Immature natural killer cell (primary cell): ENCODE data around the gene ADAR. TPM values are rescaled to one million over a fixed set of nuclear protein-coding genes. Genes with fewer than 3 reads are reported as not detected.

Experiments
- DNase-seq, 3 donors: peaks; one replicate each; pipeline ENCODE4 v3.0.0; 2022; ENCODE audit warnings: mixed read lengths in 1 of 3
- H3K27ac Mint-ChIP-seq, 6 donors: one replicate each; pipeline ENCODE4 v1.8.0; 2020; ENCODE audit warnings: mixed read lengths in 6 of 6, mild to moderate bottlenecking in 5 of 6, inconsistent platforms in 4 of 6, moderate library complexity in 3 of 6
- H3K27me3 Mint-ChIP-seq, 3 donors: one replicate each; pipeline ENCODE4 v1.8.0; 2020 to 2021; ENCODE audit warnings: low read depth in 3 of 3, mild to moderate bottlenecking in 3 of 3, mixed read lengths in 3 of 3, moderate library complexity in 3 of 3, inconsistent platforms in 1 of 3
- H3K36me3 Mint-ChIP-seq, 3 donors: one replicate each; pipeline ENCODE4 v1.8.0; 2020; ENCODE audit warnings: mixed read lengths in 3 of 3, inconsistent platforms in 2 of 3, mild to moderate bottlenecking in 2 of 3
- H3K4me1 Mint-ChIP-seq, 2 donors: one replicate each; pipeline ENCODE4 v1.8.0; 2020; ENCODE audit warnings: inconsistent platforms in 2 of 2, mild to moderate bottlenecking in 2 of 2, mixed read lengths in 2 of 2, moderate library complexity in 1 of 2
- H3K4me3 Mint-ChIP-seq, 5 donors: one replicate each; pipeline ENCODE4 v1.8.0; 2020; ENCODE audit warnings: mild to moderate bottlenecking in 5 of 5, mixed read lengths in 5 of 5, inconsistent platforms in 3 of 5, moderate library complexity in 3 of 5
- H3K9me3 Mint-ChIP-seq, 6 donors: one replicate each; pipeline ENCODE4 v1.8.0; 2020; ENCODE audit warnings: mild to moderate bottlenecking in 6 of 6, mixed read lengths in 6 of 6, inconsistent platforms in 4 of 6, moderate library complexity in 3 of 6
- polyA plus RNA-seq, 3 donors: library from polyadenylated mRNA; unstranded; fragments of 300-500 nt; fragmentation: Illumina TruSeq; gene quantifications; one replicate each; pipeline ENCODE4 v1.2.3, GENCODE V29; 2021

ADAR gene
- polyA plus RNA-seq, 3 donors from 2014 or later = 47.4 to 169 (median 70.1) TPM

GRCh38 chr1:154609398-154610380, 1.7 kb upstream of the ADAR start:
- peaks cover 0 to 4% (median 0%) of the 10 kb centered on the region in 3 donors for H3K36me3 Mint-ChIP-seq
- peaks cover 3 to 8% (median 8%) of the 10 kb centered on the region in 3 donors for H3K27me3 Mint-ChIP-seq
- DNase-seq = peak in 2 of 3 donors; percentile 6 to 14
- peak overlapping the region; percentile 96 to 100 (median 98) for H3K27ac Mint-ChIP-seq
- H3K4me3 Mint-ChIP-seq = peak overlapping the region; percentile 95 to 98 (median 97)
- no peaks in the 10 kb centered on the region for H3K9me3 Mint-ChIP-seq
- H3K4me1 Mint-ChIP-seq = peaks cover 40 to 67% of the 10 kb centered on the region in 2 donors

GRCh38 chr1:154608397-154609270, 648 bp upstream of the ADAR start:
- Mint-ChIP-seq H3K9me3 (no peaks in the 10 kb centered on the region), H3K4me3 (peak overlapping the region; percentile 95 to 98 (median 97)), H3K27ac (peak overlapping the region; percentile 96 to 100 (median 98)), H3K4me1 (peaks cover 51 to 73% of the 10 kb centered on the region in 2 donors), H3K36me3 (peaks cover 0 to 4% (median 0%) of the 10 kb centered on the region in 3 donors), H3K27me3 (peaks cover 3 to 8% (median 8%) of the 10 kb centered on the region in 3 donors)
- peak; percentile 52 to 58 (median 55) for DNase-seq

GRCh38 chr1:154607106-154607608, 829 bp downstream of the ADAR start:
- peak in 1 of 3 donors; percentile 3 for DNase-seq
- H3K9me3 Mint-ChIP-seq = no peaks in the 10 kb centered on the region
- H3K27ac Mint-ChIP-seq = peak overlapping the region; percentile 96 to 100 (median 99)

GRCh38 chr1:154605534-154605933, 2.5 kb downstream of the ADAR start:
- Mint-ChIP-seq H3K4me1 (peaks cover 78 to 94% of the 10 kb centered on the region in 2 donors), H3K36me3 (peaks cover 0 to 17% (median 11%) of the 10 kb centered on the region in 3 donors), H3K9me3 (no peaks in the 10 kb centered on the region), H3K4me3 (peak overlapping the region in 3 of 5 donors; percentile 3 to 98 (median 19)), H3K27ac (peak overlapping the region; percentile 69 to 100 (median 80)), H3K27me3 (peaks cover 3 to 9% (median 8%) of the 10 kb centered on the region in 3 donors)
- DNase-seq = no peak

More at GRCh38 chr1:154607106-154607608, 829 bp downstream of the ADAR start:
- Mint-ChIP-seq H3K36me3 (peaks cover 0 to 6% (median 0%) of the 10 kb centered on the region in 3 donors), H3K4me3 (peak overlapping the region; percentile 95 to 98 (median 97)), H3K4me1 (peaks cover 63 to 87% of the 10 kb centered on the region in 2 donors), H3K27me3 (peaks cover 3 to 8% (median 8%) of the 10 kb centered on the region in 3 donors)

GRCh38 chr1:154603317-154603716, 4.7 kb downstream of the ADAR start:
- no peak for DNase-seq
- peaks cover 78 to 97% of the 10 kb centered on the region in 2 donors for H3K4me1 Mint-ChIP-seq
- peak overlapping the region in 5 of 6 donors; percentile 3 to 100 (median 41) for H3K27ac Mint-ChIP-seq
- H3K9me3 Mint-ChIP-seq = no peaks in the 10 kb centered on the region
- H3K4me3 Mint-ChIP-seq = no peak overlapping the region
- H3K36me3 Mint-ChIP-seq = peaks cover 0 to 17% (median 11%) of the 10 kb centered on the region in 3 donors
- H3K27me3 Mint-ChIP-seq = peaks cover 0 to 8% (median 5%) of the 10 kb centered on the region in 3 donors

- H3K4me3 Mint-ChIP-seq = no peak overlapping the region
- H3K36me3 Mint-ChIP-seq = peaks cover 9 to 40% (median 29%) of the 10 kb centered on the region in 3 donors
- H3K9me3 Mint-ChIP-seq = no peaks in the 10 kb centered on the region
- H3K27me3 Mint-ChIP-seq = peaks cover 0 to 2% (median 0%) of the 10 kb centered on the region in 3 donors
- peaks cover 50 to 71% of the 10 kb centered on the region in 2 donors for H3K4me1 Mint-ChIP-seq
- no peak for DNase-seq
- H3K27ac Mint-ChIP-seq = peak overlapping the region in 1 of 6 donors; percentile 29
Measured at GRCh38 chr1:154599658-154600057, 8.3 kb downstream of the ADAR start.

GRCh38 chr1:154598871-154599635, 8.9 kb downstream of the ADAR start:
- DNase-seq = no peak
- Mint-ChIP-seq H3K9me3 (no peaks in the 10 kb centered on the region), H3K27ac (peak overlapping the region in 3 of 6 donors; percentile 10 to 73 (median 40)), H3K36me3 (peaks cover 13 to 45% (median 34%) of the 10 kb centered on the region in 3 donors), H3K27me3 (peaks cover 0 to 2% (median 0%) of the 10 kb centered on the region in 3 donors), H3K4me3 (no peak overlapping the region), H3K4me1 (peaks cover 44 to 69% of the 10 kb centered on the region in 2 donors)

GRCh38 chr1:154595621-154596020, 12.4 kb downstream of the ADAR start:
- H3K4me1 Mint-ChIP-seq = peaks cover 17 to 36% of the 10 kb centered on the region in 2 donors
- H3K9me3 Mint-ChIP-seq = no peaks in the 10 kb centered on the region
- no peak for DNase-seq
- peaks cover 0 to 2% (median 2%) of the 10 kb centered on the region in 3 donors for H3K27me3 Mint-ChIP-seq
- H3K36me3 Mint-ChIP-seq = peaks cover 18 to 51% (median 40%) of the 10 kb centered on the region in 3 donors
- H3K27ac Mint-ChIP-seq = no peak overlapping the region
- no peak overlapping the region for H3K4me3 Mint-ChIP-seq

GRCh38 chr1:154594811-154595210, 13.2 kb downstream of the ADAR start:
- DNase-seq = no peak
- Mint-ChIP-seq H3K36me3 (peaks cover 18 to 58% (median 41%) of the 10 kb centered on the region in 3 donors), H3K27me3 (peaks cover 0 to 2% (median 1%) of the 10 kb centered on the region in 3 donors), H3K9me3 (no peaks in the 10 kb centered on the region), H3K27ac (no peak overlapping the region), H3K4me1 (peaks cover 9 to 28% of the 10 kb centered on the region in 2 donors), H3K4me3 (no peak overlapping the region)

GRCh38 chr1:154593390-154593789, 14.6 kb downstream of the ADAR start:
- Mint-ChIP-seq H3K4me3 (no peak overlapping the region), H3K27me3 (peaks cover 0 to 2% (median 1%) of the 10 kb centered on the region in 3 donors), H3K27ac (no peak overlapping the region)

GRCh38 chr1:154591206-154591605, 16.8 kb downstream of the ADAR start:
- Mint-ChIP-seq H3K36me3 (peaks cover 13 to 75% (median 50%) of the 10 kb centered on the region in 3 donors), H3K27ac (peak overlapping the region in 1 of 6 donors; percentile 50), H3K4me3 (no peak overlapping the region), H3K4me1 (peaks cover 3 to 8% of the 10 kb centered on the region in 2 donors), H3K9me3 (no peaks in the 10 kb centered on the region), H3K27me3 (peaks cover 1 to 4% (median 2%) of the 10 kb centered on the region in 3 donors)
- DNase-seq = no peak

More at GRCh38 chr1:154593390-154593789, 14.6 kb downstream of the ADAR start:
- H3K36me3 Mint-ChIP-seq = peaks cover 18 to 72% (median 48%) of the 10 kb centered on the region in 3 donors
- DNase-seq = no peak
- no peaks in the 10 kb centered on the region for H3K9me3 Mint-ChIP-seq
- H3K4me1 Mint-ChIP-seq = peaks cover 3 to 14% of the 10 kb centered on the region in 2 donors

GRCh38 chr1:154590756-154591155, 17.2 kb downstream of the ADAR start:
- Mint-ChIP-seq H3K36me3 (peaks cover 13 to 77% (median 52%) of the 10 kb centered on the region in 3 donors), H3K9me3 (no peaks in the 10 kb centered on the region), H3K27me3 (peaks cover 1 to 4% (median 2%) of the 10 kb centered on the region in 3 donors), H3K4me3 (no peak overlapping the region), H3K4me1 (peaks cover 3 to 8% of the 10 kb centered on the region in 2 donors), H3K27ac (no peak overlapping the region)
- DNase-seq = no peak
